SH-SY5Y (cell line): ENCODE results near the gene CFAP251.

Experiments
- GATA2 ChIP-seq: IDR thresholded peaks from 2 replicates; pipeline ENCODE4 v1.6.1; 2011; ENCODE audit warnings: mild to moderate bottlenecking, low read depth, low read length
- GATA3 ChIP-seq: IDR thresholded peaks from 2 replicates; pipeline ENCODE4 v1.6.1; 2011; ENCODE audit warnings: low read depth, mild to moderate bottlenecking, low read length, moderate library complexity

The CFAP251 gene

GRCh38 chr12:122013791-122014590 lies 95.6 kb downstream of the CFAP251 start:
- TF ChIP-seq GATA2 (no peak), GATA3 (no peak)

- TF ChIP-seq GATA3 (no peak), GATA2 (no peak)
Measured at GRCh38 chr12:122014781-122015180, 96.4 kb downstream of the CFAP251 start.

DNA sequence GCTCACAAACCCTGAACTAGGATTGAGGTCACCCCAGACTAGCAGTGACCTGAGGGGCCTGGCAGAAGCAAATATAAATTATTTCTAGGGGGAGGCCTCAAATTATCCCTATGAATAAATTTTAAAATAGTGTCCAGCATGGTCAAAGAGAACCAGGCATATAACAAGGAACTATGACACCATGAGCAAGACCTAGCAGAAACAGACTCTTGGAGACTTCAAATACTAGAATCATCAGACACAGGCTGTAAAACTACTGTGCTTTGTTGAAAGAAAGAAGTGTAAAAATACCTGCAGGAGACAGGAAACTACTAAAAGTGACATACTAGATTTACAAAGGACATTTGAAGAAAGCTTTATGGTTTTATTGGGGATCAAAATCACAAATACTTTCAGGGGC lies 100.1 kb downstream of the CFAP251 start:
- TF ChIP-seq GATA2 = no peak
- TF ChIP-seq GATA3 = no peak

DNA sequence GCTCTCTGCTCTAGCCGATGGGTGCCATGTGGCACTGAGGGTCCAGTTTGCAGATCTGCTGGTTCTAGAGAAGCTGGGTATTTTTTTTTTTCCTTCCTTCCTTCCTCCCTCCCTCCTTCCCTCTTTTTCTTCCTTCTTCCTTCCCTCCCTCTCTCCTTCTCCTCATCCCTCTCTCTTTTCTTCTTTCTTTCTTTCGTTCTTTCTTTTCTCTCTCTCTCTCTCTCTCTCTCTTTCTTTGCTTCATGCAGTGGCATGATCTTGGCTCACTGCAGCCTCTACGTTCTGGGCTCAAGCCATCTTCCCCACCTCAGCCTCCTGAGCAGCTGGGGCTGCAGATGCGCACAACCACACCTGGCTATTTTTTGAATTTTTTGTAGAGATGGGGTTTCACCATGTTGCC lies 100.5 kb downstream of the CFAP251 start:
- no peak for TF ChIP-seq GATA2
- no peak for TF ChIP-seq GATA3

GRCh38 chr12:122020795-122021192 lies 102.4 kb downstream of the CFAP251 start:
- no peak for TF ChIP-seq GATA3
- TF ChIP-seq GATA2 = no peak

DNA sequence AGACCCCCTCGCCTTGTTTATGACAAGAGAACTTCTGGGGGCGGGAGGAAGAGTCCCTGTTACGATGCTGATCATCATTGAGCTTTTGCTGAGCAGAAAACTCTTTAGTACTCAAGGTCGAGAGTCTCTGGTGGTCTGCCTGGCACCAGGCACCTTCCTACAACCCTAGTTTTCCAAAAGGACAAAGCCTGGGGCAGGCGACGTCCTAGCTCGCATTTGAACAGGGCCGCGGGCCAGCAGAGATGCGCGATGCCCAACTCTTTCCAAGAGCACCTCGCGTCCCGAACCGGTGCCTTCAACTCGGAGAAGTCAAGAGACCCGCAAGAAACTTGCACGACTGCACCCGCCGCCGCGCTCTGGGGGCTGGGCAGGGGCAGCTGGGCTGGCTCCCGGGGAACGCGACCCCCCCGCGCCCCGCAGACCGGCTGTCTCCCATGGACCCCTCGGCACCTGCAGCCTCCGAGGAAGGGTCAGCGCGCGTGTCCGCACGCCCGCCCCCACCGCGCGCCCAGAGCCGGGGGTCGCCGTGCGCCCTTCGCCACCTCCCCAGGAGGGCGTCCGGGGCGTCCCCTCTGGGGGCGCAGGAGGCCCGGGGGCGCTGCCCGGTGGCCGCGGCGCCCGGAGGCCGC lies 102.9 kb downstream of the CFAP251 start:
- TF ChIP-seq GATA3 (no peak), GATA2 (no peak)

- TF ChIP-seq GATA3 (no peak), GATA2 (peak; percentile 35; the same call in 1 of the 2 replicates)
Measured at GRCh38 chr12:122021822-122022392, 103.5 kb downstream of the CFAP251 start, which contains the start of gene BCL7A. Gene BCL7A (plus strand): TSS chr12:122021884. CDS start chr12:122022092, 208 bp downstream.

- TF ChIP-seq GATA2 = no peak
- TF ChIP-seq GATA3 = no peak
Measured at GRCh38 chr12:122022393-122023338, 104.3 kb downstream of the CFAP251 start.

DNA sequence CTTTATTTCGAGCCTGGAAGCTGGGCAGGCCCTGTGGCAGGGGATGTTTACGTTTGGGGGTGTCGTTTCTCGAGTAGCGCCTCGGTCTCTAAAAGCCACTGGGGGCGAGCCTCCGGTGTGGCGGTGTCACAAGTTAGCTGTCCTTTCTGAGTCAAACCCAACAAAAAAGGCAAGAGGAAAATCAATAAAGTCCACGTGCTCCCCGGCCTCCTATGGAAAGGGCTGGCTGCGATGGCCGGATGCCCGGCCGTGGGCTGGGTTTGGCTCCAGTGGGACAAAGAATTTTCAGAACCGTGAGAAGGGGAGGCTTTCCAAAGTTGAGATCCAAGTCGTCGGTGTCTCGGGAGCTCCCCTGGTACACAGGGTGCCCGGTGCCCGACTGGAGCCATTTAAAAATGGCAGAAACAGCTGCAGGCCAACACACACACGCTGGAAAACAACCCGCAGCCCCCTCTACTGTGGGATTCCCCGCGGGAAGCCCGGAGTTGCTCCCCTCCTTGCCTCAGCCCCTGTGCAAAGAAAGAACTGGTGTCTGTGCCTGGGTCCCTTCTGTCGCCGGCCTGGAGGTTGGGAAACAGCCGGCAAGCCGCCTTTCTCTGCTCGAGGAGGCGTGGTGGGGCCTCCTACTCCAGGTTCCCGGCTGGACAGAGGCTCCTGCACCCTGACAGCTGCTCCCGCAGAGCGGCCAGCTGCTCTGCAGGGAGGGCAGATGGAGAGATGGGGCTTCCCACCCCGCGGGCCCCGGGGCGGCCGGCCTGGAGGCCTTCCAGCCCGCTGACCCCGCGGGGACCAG lies 105.1 kb downstream of the CFAP251 start:
- TF ChIP-seq GATA2 (peak; percentile 52), GATA3 (no peak)

DNA sequence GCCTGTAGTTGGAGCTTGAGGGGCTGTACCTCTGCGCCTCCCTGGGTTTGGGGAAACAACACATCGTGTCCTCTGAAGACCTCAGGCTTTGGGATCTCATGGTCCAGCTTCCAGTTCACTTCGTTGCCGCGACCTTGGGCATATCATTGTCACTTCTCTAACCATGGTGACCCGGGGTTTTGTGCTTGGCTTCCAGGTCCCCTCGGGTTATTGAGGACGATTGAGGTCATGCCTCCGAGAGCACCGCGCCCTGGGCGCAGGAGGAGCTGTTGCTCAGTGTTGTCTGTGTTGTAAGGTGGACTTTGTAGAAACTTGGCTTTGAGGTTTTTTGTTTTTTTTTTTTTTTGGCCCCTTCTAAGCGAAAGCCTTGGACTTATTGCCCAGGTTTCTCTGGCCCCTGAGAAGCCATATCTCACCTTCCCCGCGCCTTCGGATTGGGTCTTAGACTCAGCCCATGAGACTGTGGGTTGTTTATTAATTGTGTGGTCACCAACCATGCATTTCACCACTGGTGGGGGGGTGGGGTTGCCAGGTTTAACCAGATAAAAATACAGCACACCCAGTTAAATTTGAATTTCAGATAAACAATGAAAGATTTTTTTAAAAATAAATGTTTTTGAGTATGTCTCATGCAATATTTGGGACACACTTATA lies 105.9 kb downstream of the CFAP251 start:
- no peak for TF ChIP-seq GATA3
- TF ChIP-seq GATA2 = no peak

DNA sequence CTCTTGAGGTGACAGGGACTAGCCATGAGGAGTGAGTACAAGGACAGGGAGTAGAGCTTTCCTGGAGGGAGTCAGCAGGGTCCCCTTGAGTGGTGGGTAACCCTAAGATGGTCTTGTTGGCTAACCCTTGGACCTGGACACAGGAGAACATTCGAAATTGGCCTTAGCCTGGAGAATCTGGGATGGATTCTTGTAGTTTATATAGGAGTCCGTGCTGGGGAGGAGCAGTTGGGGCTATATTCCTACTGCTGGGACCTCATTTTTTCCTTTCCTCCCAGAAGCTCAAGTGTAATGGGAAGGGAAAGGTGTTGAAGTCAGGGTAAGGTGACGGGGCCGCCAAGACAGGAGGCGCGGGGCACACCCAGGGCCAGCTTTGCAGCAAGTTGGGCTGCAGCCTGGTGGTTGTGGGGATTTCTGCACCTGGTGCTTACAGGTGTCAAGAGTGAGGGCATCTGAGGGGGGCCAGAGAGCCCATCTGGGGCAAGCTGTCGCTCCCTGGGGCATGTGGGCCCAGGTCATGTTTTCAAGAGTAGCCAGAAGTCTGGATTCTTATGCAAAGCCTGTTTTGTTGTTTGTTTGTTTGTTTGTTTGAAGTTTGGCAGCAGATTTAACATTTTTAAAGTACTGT lies 108.4 kb downstream of the CFAP251 start:
- TF ChIP-seq GATA2 (no peak), GATA3 (no peak)
